ENCODE data around the gene MADD.
"Not testable (repeated sequence)": the region's sequence is repeated elsewhere in the genome, so short reads cannot be mapped to it uniquely, and the experiment has no call there.

DNA sequence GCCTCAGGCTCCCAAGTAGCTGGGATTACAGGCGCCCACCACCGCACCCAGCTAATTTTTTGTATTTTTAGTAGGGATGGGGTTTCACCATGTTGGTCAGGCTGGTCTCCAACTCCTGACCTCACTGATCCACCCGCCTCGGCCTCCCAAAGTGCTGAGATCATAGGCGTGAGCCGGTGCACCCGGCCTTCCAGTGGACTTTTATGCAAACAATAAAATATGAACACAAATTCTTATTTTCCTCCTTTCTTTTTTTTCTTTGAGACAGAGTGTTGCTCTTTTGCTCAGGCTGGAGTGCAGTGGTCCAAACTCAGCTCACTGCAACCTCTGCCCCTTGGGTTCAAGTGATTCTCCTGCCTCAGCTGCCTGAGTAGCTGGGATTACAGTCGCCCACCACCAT, 46.6 kb downstream of the MADD start:
- TF ChIP-seq, protein P1, sequence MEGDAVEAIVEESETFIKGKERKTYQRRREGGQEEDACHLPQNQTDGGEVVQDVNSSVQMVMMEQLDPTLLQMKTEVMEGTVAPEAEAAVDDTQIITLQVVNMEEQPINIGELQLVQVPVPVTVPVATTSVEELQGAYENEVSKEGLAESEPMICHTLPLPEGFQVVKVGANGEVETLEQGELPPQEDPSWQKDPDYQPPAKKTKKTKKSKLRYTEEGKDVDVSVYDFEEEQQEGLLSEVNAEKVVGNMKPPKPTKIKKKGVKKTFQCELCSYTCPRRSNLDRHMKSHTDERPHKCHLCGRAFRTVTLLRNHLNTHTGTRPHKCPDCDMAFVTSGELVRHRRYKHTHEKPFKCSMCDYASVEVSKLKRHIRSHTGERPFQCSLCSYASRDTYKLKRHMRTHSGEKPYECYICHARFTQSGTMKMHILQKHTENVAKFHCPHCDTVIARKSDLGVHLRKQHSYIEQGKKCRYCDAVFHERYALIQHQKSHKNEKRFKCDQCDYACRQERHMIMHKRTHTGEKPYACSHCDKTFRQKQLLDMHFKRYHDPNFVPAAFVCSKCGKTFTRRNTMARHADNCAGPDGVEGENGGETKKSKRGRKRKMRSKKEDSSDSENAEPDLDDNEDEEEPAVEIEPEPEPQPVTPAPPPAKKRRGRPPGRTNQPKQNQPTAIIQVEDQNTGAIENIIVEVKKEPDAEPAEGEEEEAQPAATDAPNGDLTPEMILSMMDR (conservative IDR thresholded peaks at IDR 0.05; ENCODE audit: low read depth in 2 of 2) = not testable (repeated sequence)
- TF ChIP-seq EZH2 (IDR thresholded peaks at IDR 0.05; ENCODE audit: low read depth, unreplicated experiment); NANOG (IDR thresholded peaks at IDR 0.05; ENCODE audit: borderline replicate concordance); POLR2AphosphoS5 (IDR thresholded peaks at IDR 0.05; ENCODE audit: low read depth); CREB1 (CRISPR knock-in tag; IDR thresholded peaks at IDR 0.05; ENCODE audit: low read depth); ZNF114 (CRISPR knock-in tag; IDR thresholded peaks at IDR 0.05); EZH2phosphoT487 (IDR thresholded peaks at IDR 0.05; ENCODE audit: unreplicated experiment); STAT1 (IDR thresholded peaks at IDR 0.05; ENCODE audit: unreplicated experiment); JUNB (IDR thresholded peaks at IDR 0.05; ENCODE audit: unreplicated experiment); ZNF331 (CRISPR knock-in tag; IDR thresholded peaks at IDR 0.05; ENCODE audit: low read depth): not testable (repeated sequence)
- TF ChIP-seq, protein P2, sequence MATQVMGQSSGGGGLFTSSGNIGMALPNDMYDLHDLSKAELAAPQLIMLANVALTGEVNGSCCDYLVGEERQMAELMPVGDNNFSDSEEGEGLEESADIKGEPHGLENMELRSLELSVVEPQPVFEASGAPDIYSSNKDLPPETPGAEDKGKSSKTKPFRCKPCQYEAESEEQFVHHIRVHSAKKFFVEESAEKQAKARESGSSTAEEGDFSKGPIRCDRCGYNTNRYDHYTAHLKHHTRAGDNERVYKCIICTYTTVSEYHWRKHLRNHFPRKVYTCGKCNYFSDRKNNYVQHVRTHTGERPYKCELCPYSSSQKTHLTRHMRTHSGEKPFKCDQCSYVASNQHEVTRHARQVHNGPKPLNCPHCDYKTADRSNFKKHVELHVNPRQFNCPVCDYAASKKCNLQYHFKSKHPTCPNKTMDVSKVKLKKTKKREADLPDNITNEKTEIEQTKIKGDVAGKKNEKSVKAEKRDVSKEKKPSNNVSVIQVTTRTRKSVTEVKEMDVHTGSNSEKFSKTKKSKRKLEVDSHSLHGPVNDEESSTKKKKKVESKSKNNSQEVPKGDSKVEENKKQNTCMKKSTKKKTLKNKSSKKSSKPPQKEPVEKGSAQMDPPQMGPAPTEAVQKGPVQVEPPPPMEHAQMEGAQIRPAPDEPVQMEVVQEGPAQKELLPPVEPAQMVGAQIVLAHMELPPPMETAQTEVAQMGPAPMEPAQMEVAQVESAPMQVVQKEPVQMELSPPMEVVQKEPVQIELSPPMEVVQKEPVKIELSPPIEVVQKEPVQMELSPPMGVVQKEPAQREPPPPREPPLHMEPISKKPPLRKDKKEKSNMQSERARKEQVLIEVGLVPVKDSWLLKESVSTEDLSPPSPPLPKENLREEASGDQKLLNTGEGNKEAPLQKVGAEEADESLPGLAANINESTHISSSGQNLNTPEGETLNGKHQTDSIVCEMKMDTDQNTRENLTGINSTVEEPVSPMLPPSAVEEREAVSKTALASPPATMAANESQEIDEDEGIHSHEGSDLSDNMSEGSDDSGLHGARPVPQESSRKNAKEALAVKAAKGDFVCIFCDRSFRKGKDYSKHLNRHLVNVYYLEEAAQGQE (IDR thresholded peaks at IDR 0.05; ENCODE audit: unreplicated experiment) = not testable (repeated sequence)
- TF ChIP-seq, protein P3, sequence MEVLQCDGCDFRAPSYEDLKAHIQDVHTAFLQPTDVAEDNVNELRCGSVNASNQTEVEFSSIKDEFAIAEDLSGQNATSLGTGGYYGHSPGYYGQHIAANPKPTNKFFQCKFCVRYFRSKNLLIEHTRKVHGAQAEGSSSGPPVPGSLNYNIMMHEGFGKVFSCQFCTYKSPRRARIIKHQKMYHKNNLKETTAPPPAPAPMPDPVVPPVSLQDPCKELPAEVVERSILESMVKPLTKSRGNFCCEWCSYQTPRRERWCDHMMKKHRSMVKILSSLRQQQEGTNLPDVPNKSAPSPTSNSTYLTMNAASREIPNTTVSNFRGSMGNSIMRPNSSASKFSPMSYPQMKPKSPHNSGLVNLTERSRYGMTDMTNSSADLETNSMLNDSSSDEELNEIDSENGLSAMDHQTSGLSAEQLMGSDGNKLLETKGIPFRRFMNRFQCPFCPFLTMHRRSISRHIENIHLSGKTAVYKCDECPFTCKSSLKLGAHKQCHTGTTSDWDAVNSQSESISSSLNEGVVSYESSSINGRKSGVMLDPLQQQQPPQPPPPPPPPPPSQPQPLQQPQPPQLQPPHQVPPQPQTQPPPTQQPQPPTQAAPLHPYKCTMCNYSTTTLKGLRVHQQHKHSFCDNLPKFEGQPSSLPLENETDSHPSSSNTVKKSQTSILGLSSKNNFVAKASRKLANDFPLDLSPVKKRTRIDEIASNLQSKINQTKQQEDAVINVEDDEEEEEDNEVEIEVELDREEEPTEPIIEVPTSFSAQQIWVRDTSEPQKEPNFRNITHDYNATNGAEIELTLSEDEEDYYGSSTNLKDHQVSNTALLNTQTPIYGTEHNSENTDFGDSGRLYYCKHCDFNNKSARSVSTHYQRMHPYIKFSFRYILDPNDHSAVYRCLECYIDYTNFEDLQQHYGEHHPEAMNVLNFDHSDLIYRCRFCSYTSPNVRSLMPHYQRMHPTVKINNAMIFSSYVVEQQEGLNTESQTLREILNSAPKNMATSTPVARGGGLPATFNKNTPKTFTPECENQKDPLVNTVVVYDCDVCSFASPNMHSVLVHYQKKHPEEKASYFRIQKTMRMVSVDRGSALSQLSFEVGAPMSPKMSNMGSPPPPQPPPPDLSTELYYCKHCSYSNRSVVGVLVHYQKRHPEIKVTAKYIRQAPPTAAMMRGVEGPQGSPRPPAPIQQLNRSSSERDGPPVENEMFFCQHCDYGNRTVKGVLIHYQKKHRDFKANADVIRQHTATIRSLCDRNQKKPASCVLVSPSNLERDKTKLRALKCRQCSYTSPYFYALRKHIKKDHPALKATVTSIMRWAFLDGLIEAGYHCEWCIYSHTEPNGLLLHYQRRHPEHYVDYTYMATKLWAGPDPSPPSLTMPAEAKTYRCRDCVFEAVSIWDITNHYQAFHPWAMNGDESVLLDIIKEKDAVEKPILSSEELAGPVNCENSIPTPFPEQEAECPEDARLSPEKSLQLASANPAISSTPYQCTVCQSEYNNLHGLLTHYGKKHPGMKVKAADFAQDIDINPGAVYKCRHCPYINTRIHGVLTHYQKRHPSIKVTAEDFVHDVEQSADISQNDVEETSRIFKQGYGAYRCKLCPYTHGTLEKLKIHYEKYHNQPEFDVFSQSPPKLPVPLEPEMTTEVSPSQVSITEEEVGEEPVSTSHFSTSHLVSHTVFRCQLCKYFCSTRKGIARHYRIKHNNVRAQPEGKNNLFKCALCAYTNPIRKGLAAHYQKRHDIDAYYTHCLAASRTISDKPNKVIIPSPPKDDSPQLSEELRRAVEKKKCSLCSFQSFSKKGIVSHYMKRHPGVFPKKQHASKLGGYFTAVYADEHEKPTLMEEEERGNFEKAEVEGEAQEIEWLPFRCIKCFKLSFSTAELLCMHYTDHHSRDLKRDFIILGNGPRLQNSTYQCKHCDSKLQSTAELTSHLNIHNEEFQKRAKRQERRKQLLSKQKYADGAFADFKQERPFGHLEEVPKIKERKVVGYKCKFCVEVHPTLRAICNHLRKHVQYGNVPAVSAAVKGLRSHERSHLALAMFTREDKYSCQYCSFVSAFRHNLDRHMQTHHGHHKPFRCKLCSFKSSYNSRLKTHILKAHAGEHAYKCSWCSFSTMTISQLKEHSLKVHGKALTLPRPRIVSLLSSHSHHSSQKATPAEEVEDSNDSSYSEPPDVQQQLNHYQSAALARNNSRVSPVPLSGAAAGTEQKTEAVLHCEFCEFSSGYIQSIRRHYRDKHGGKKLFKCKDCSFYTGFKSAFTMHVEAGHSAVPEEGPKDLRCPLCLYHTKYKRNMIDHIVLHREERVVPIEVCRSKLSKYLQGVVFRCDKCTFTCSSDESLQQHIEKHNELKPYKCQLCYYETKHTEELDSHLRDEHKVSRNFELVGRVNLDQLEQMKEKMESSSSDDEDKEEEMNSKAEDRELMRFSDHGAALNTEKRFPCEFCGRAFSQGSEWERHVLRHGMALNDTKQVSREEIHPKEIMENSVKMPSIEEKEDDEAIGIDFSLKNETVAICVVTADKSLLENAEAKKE (CRISPR knock-in tag; IDR thresholded peaks at IDR 0.05) = not testable (repeated sequence)
- TF ChIP-seq, protein P4, sequence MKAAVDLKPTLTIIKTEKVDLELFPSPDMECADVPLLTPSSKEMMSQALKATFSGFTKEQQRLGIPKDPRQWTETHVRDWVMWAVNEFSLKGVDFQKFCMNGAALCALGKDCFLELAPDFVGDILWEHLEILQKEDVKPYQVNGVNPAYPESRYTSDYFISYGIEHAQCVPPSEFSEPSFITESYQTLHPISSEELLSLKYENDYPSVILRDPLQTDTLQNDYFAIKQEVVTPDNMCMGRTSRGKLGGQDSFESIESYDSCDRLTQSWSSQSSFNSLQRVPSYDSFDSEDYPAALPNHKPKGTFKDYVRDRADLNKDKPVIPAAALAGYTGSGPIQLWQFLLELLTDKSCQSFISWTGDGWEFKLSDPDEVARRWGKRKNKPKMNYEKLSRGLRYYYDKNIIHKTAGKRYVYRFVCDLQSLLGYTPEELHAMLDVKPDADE (IDR thresholded peaks at IDR 0.05) = not testable (repeated sequence)

Data from GM23338 (cell line).